GM12892 (cell line): ENCODE measurements around the gene UBE3D.

Source experiments
- POLR2A ChIP-seq: IDR thresholded peaks from 2 replicates; pipeline ENCODE4 v1.6.1; 2011; ENCODE audit warnings: low read depth, low read length, control low read depth
- TAF1 ChIP-seq: IDR thresholded peaks from 2 replicates; pipeline ENCODE4 v1.6.1; 2011; ENCODE audit warnings: low read depth, mild to moderate bottlenecking, control low read depth, low read length, borderline replicate concordance

GRCh38 chr6:83098589-83098988, 32.9 kb upstream of the UBE3D start:
- TF ChIP-seq TAF1, result no peak
- TF ChIP-seq POLR2A, result no peak
